Activated CD8-positive, alpha-beta memory T cell treated with anti-CD3 and anti-CD28 coated beads, Interleukin-2, amount 50 U/mL, for 1 hour (primary cell): ENCODE data around the gene ABHD12.
A peak's percentile ranks its signal among the peaks of the same experiment; 100 is the strongest.
"Not testable (repeated sequence)": the region's sequence is repeated elsewhere in the genome, so short reads cannot be mapped to it uniquely, and the experiment has no call there.

ENCODE experiments used
- DNase-seq: peaks from one replicate; pipeline ENCODE4 v3.0.0-alpha.2; 2020; ENCODE audit errors: extremely low read depth

ABHD12 gene

DNA sequence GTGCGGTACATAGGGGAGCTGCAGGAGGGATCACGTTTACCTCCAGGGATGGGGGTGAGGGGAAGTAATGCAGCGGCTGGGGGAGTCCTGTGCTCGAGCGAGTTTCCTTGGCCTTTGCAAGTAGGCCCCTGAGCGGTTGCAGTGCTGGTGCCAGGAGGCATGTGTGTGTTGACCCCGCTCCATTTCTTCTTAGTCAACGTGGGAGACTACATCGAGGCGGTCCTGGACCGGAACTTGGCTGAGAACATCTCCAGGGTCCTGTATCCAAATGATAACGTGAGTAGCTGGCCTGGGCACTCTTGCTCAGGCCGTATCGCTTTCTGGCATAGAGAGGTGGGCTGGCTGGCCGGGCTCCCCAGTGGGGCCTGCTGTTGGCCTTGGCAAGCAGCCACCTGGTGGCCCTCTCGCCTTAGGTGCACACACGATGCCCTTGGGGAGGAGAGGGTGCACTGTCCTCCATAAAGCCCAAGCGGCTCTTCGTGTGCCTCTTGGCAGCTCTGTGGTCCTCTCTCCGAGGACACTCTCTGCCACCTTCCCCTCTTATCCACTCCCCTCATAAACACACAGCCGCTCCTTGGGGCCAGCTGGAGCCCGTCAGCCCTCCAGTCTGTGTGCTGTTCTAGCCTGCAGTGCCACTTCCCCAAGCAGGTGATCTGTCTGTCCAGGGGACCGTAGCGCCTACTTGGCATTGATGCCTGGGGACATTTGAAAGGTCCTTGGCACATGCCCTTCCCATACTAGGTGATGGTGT lies 113.4 kb downstream of the ABHD12 start:
- DNase-seq, result no peak

- DNase-seq, result no peak
Observed at GRCh38 chr20:25276533-25277050, 114.0 kb downstream of the ABHD12 start.

DNA sequence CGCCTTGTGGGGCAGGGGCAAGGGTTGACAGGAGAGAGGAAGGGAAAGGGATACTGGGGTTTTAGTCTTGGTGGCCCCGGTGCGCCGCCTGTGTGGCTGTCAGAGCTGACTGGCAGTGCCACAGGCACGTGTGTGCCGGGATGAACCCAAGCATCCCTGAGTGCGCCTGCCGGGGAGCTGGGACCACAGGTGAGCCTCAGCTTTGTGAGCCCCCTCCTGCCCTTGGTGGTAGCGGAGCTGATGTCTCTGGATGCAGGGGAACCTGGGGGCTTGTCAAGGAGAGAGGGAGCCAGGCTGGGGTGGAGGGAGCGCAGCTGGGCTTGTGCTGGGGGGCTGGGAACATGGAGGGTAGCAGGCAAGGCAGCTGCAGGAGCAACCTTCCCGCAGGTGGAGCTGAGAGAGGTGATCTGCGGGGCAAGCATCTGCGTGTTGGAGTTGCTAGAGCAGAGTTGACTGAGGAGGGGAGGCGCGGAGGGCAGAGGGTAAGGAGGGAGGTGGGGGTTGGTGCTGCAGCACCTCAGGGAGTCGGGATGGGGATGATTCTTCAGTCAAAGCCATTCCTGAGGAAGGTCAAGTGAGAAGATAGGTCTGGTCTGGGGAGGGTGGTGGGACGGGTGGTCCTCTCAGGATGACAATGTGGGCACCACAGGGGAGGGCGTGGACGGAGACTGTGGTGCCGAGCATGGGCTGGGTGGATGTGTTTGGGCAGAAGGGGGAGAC lies 114.7 kb downstream of the ABHD12 start:
- DNase-seq, result no peak

DNA sequence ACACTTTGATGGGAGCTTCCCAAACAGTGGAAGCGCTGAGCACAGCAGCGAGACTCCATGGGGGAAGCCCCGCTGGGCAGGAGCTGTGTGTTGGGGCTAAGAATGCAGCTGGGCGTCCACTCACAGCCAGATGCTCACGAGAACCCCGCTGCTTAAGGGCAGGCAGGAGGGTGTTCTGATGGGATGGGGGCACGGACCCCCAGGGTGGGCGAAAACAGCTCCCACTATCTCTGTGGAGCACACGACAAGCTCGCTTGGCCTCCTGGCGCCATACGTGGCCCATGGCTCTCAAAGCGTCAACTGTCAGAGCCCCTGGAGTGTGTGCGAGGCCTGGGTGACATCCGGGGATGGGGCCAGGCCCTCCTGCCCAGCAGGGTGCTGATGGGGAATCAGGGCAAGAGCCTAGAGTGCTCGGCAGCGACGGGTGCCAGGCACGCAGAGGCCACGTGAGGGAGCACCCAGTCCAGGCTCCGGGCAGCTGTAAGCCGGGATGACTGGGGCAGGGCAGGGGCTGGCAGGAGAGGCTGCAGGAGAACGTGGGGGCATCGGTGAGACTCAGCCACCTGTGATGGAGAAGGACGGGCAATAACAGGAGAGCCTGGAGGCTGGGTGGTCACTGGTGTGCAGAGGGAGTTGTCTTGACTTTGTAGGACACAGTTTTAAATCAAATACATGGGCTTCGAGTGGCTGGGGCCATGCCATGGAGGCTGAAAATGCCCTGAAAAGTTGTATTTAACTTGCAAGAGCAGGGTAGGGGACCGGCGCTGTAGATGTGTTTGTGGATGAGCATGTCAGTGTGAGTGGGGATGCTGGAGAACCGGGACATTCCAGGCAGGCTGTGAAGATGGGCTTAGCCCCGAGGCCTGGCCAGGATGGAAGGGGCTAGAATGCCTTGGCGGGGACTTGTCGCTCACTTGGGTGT lies 115.5 kb downstream of the ABHD12 start:
- DNase-seq, result no peak

DNA sequence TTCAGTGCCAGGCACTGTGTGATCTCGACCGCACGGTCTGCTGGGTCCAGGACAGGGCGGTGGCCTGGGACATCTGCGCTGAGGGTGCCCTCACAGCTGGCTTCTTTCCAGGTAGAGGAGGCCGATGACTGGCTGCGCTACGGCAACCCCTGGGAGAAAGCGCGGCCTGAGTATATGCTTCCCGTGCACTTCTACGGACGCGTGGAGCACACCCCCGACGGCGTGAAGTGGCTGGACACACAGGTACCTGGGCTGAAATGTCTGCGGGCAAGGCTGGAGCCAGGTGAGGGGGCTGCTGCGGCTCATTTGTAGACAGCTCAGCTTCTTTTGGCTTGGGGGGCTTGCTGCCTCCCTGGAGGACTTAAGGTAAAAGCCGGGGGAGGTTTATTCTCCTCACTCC lies 116.2 kb downstream of the ABHD12 start:
- DNase-seq, result no peak

GRCh38 chr20:25273541-25274358 lies 116.9 kb downstream of the ABHD12 start:
- DNase-seq, result no peak

GRCh38 chr20:25273046-25273445 lies 117.6 kb downstream of the ABHD12 start:
- DNase-seq, result no peak

- no peak for DNase-seq
Observed at GRCh38 chr20:25272223-25273000, 118.2 kb downstream of the ABHD12 start.

- DNase-seq, result no peak
Observed at GRCh38 chr20:25271486-25272222, 119.0 kb downstream of the ABHD12 start.

DNA sequence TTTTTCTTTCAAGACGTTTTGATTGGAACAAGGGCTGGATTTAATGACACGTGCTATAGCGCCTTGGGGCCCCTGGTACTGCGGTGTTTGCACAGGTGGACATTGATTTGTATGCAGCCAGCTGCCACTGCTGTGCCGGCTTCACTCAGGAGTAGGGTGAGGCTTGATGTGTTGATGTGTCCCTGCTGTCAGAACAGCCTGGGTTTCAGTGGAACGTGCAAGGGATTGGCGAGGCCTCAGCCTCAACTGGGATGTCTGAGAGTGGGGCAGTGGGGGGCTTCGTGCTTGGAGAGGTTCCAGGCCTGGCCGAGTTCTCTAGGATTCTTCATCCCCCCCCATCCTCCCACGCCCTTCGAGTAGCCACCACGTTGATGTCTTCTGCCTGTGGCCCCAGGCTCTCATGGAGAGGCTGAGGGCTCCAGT lies 119.8 kb downstream of the ABHD12 start:
- no peak for DNase-seq

DNA sequence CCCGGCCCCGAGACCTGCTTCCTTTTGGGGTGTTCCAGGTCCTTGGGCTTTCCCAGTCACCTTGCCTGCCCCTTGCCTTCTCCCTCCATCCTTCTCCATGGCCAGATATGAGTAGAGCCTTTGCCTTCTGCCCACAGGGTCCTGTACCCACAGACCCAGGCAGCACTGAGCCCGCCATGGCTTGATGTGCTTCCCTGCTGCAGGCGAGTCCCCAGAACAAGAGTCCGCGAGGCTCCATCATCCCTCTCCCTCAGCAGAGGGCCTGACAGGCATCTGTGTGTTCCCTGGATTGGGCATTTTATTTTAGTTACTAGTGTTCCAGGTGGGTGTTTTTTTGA lies 120.8 kb downstream of the ABHD12 start:
- DNase-seq, result no peak

GRCh38 chr20:25269057-25269832 lies 121.4 kb downstream of the ABHD12 start:
- DNase-seq, result no peak

GRCh38 chr20:25260770-25261437 lies 129.7 kb downstream of the ABHD12 start:
- DNase-seq, result not testable (repeated sequence)

GRCh38 chr20:25259788-25260254 lies 130.8 kb downstream of the ABHD12 start:
- peak; percentile 13 for DNase-seq

GRCh38 chr20:25259358-25259757 lies 131.3 kb downstream of the ABHD12 start:
- no peak for DNase-seq

GRCh38 chr20:25258828-25259227 lies 131.8 kb downstream of the ABHD12 start:
- no peak for DNase-seq

- no peak for DNase-seq
Observed at GRCh38 chr20:25258476-25258805, 132.2 kb downstream of the ABHD12 start.

- no peak for DNase-seq
Observed at GRCh38 chr20:25257756-25258475, 132.7 kb downstream of the ABHD12 start.
